Activated naive CD8-positive, alpha-beta T cell treated with anti-CD3 and anti-CD28 coated beads, Interleukin-2, amount 10 ng/mL, durations not matched to agents 7 days and 5 days (primary cell): ENCODE data around the gene S100Z. TPM values are rescaled to one million over a fixed set of nuclear protein-coding genes. Genes with fewer than 3 reads are reported as not detected.
"Not testable (repeated sequence)": the region's sequence is repeated elsewhere in the genome, so short reads cannot be mapped to it uniquely, and the experiment has no call there.

Experiments used
- ATAC-seq: fragments of 150-1000 bp; cut with Tn5 transposase; one replicate; pipeline ENCODE4 v1.10.0; 2021; ENCODE audit warnings: low read depth, moderate library complexity
- POLR2A ChIA-PET: fragments of 350-600 bp; sonication (Branson Sonifier 250); formaldehyde crosslinking; loops from one replicate; lab custom pipeline; 2021; ENCODE audit warnings: antibody characterized with exemption; lab: Charles Lee
- DNase-seq: peaks from one replicate; pipeline ENCODE4 v3.0.0; 2021
- H3K27ac Mint-ChIP-seq: one replicate; pipeline ENCODE4 v1.8.0; 2022; ENCODE audit warnings: mild to moderate bottlenecking, mixed read lengths
- H3K27me3 Mint-ChIP-seq: one replicate; pipeline ENCODE4 v1.8.0; 2022; ENCODE audit warnings: mild to moderate bottlenecking, moderate library complexity, mixed read lengths
- H3K36me3 Mint-ChIP-seq: one replicate; pipeline ENCODE4 v1.8.0; 2021; ENCODE audit warnings: mild to moderate bottlenecking, mixed read lengths
- H3K4me1 Mint-ChIP-seq: one replicate; pipeline ENCODE4 v1.8.0; 2021; ENCODE audit warnings: mixed read lengths
- H3K4me3 Mint-ChIP-seq: one replicate; pipeline ENCODE4 v1.8.0; 2022; ENCODE audit warnings: mild to moderate bottlenecking, moderate library complexity, mixed read lengths
- H3K9me3 Mint-ChIP-seq: one replicate; pipeline ENCODE4 v1.8.0; 2021; ENCODE audit warnings: mixed read lengths
- total RNA-seq, 2 experiments: library from RNA; stranded (reverse); gene quantifications; one replicate each; pipeline ENCODE4 v1.2.3, GENCODE V29; 2021

Gene S100Z
- total RNA-seq, 2 experiments from 2014 or later = 1.4 to 1.9 TPM

- Mint-ChIP-seq H3K36me3 (no peaks in the 10 kb centered on the region), H3K27ac (no peak overlapping the region), H3K9me3 (no peaks in the 10 kb centered on the region), H3K4me3 (no peak overlapping the region), H3K4me1 (peaks cover 13% of the 10 kb centered on the region), H3K27me3 (peaks cover 36% of the 10 kb centered on the region)
- POLR2A ChIA-PET = no interaction called here
- no peak for DNase-seq
- ATAC-seq = no peak
Observed at GRCh38 chr5:76816110-76816831, 33.5 kb upstream of the S100Z start.

DNA sequence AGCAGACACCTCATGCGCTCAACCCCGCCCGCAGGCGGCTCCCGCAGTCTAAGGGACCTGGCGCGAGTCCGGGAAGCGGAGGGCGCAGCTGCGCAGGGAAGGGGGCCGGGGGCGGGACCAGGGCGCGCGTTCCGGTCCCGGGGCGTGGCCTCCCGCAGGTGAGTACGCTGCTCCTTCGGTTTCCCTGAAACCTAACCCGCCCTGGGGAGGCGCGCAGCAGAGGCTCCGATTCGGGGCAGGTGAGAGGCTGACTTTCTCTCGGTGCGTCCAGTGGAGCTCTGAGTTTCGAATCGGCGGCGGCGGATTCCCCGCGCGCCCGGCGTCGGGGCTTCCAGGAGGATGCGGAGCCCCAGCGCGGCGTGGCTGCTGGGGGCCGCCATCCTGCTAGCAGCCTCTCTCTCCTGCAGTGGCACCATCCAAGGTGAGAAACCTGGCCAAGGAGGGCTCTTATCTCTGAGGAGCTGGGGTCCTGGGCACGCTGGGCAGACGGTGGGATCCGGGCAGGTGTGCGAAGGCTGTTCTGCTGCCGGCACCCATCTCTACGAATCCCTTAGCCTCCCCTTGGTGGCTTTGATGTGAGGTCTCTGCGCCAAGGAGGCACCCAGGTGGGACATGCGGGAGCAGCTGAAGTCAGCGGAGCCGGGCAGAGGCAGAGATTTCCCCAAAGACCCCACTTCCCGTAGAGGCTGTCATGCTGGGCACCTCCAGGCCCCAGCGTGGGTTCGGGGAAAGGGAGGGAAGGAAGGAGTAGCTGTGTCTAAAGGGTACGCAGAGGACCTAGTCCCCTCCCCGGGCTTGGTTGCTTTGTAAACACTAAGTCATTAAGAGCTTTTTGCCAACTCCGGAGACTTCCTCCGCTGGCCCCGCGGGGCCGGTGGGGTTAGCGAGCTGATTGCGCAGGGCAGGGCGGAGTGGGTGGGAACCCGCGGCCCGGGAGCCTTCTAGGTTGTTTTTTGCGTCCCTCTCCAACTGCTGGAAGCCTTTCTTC lies 30.7 kb upstream of the S100Z start, which contains the start of gene F2RL1:
F2RL1 (plus strand) TSS at position 187 of the 988 bp plus-strand sequence; CDS start at position 340, 153 bp downstream.
- Mint-ChIP-seq H3K4me1 (peaks cover 11% of the 10 kb centered on the region), H3K27ac (no peak within 1 kb of the TSS), H3K36me3 (peaks cover 3% of the 10 kb centered on the region), H3K4me3 (peak within 1 kb of the TSS; percentile 83), H3K9me3 (no peaks in the 10 kb centered on the region), H3K27me3 (peaks cover 36% of the 10 kb centered on the region)
- ATAC-seq (peak; percentile 66), DNase-seq (peak; percentile 61)
- POLR2A ChIA-PET = interaction anchor here (0.5 to 1.6 kb wide), 4 partner anchors 12 to 37 kb away, joined by 3 to 7 read pairs (median 4); partner anchors contain the start of gene S100Z

GRCh38 chr5:76819851-76820525 lies 29.8 kb upstream of the S100Z start:
- Mint-ChIP-seq H3K4me1 (peaks cover 10% of the 10 kb centered on the region), H3K27me3 (peaks cover 36% of the 10 kb centered on the region), H3K27ac (no peak overlapping the region), H3K36me3 (peaks cover 3% of the 10 kb centered on the region), H3K9me3 (no peaks in the 10 kb centered on the region), H3K4me3 (peak overlapping the region; percentile 83)
- POLR2A ChIA-PET = interaction anchor here (0.7 to 1.6 kb wide), 3 partner anchors 29 to 36 kb away, joined by 3 to 7 read pairs (median 4); partner anchors contain the start of gene S100Z
- peak; percentile 16 for ATAC-seq
- no peak for DNase-seq

DNA sequence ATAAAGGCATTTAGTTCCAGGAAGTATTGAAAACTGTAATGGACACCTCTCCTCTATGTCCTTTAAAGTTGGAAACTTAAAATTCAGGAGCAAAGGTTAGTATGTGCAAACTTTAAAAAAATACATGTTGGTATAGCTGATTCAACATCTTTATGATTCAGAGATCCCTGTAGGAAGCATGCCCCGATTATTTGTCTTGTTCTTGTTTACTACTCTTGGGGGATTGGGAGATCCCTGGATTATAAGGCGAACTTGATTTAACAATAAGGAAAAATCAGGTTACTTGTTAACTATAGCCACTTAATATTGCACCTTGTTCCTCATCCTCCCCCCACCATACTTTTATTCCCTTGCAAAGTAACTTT lies 29.3 kb upstream of the S100Z start:
- H3K4me3 Mint-ChIP-seq = peak overlapping the region; percentile 83
- no peak overlapping the region for H3K27ac Mint-ChIP-seq
- H3K36me3 Mint-ChIP-seq = peaks cover 3% of the 10 kb centered on the region
- peaks cover 10% of the 10 kb centered on the region for H3K4me1 Mint-ChIP-seq
- peaks cover 34% of the 10 kb centered on the region for H3K27me3 Mint-ChIP-seq
- H3K9me3 Mint-ChIP-seq = no peaks in the 10 kb centered on the region
- ATAC-seq = no peak
- DNase-seq = no peak
- POLR2A ChIA-PET = no interaction called here

DNA sequence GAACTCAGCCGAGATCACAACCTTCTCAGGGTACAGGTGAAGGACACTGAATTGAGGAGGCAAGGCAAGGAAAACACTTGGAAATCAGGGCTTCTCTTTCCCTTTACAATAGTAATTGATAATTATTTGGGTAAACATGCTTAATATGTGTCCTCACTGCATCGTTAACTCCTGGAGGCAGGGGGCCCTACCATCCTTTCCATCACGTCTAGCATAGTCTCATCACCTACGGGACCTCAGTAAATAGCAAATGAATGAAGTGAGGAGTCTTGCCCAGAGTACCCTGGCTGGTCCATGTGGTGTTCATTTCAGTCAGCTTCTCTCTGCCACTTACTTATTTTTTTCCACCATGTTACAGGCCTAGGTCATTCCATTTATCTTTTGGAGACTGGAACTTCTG lies 28.7 kb upstream of the S100Z start:
- DNase-seq = no peak
- no peaks in the 10 kb centered on the region for H3K9me3 Mint-ChIP-seq
- H3K4me1 Mint-ChIP-seq = peaks cover 10% of the 10 kb centered on the region
- no peak overlapping the region for H3K4me3 Mint-ChIP-seq
- POLR2A ChIA-PET = no interaction called here
- peaks cover 3% of the 10 kb centered on the region for H3K36me3 Mint-ChIP-seq
- no peak overlapping the region for H3K27ac Mint-ChIP-seq
- peaks cover 28% of the 10 kb centered on the region for H3K27me3 Mint-ChIP-seq
- ATAC-seq = no peak

GRCh38 chr5:76822105-76822731 lies 27.6 kb upstream of the S100Z start:
- H3K4me1 Mint-ChIP-seq, H3K4me3 Mint-ChIP-seq, H3K9me3 Mint-ChIP-seq, H3K27ac Mint-ChIP-seq, DNase-seq, POLR2A ChIA-PET, ATAC-seq, H3K36me3 Mint-ChIP-seq: not testable (repeated sequence)
- peaks cover 18% of the 10 kb centered on the region for H3K27me3 Mint-ChIP-seq

- not testable (repeated sequence) for H3K4me3 Mint-ChIP-seq, H3K4me1 Mint-ChIP-seq, H3K27ac Mint-ChIP-seq
Observed at GRCh38 chr5:76826416-76826815, 23.4 kb upstream of the S100Z start.

GRCh38 chr5:76831110-76831452 lies 18.7 kb upstream of the S100Z start:
- no peak overlapping the region for H3K4me3 Mint-ChIP-seq
- H3K27ac Mint-ChIP-seq = no peak overlapping the region
- no peaks in the 10 kb centered on the region for H3K4me1 Mint-ChIP-seq
- no peak for DNase-seq
- POLR2A ChIA-PET = no interaction called here
- peaks cover 9% of the 10 kb centered on the region for H3K36me3 Mint-ChIP-seq
- no peaks in the 10 kb centered on the region for H3K27me3 Mint-ChIP-seq
- no peaks in the 10 kb centered on the region for H3K9me3 Mint-ChIP-seq
- ATAC-seq = no peak

More at GRCh38 chr5:76826416-76826815, 23.4 kb upstream of the S100Z start:
- H3K9me3 Mint-ChIP-seq, H3K27me3 Mint-ChIP-seq, POLR2A ChIA-PET, H3K36me3 Mint-ChIP-seq, ATAC-seq, DNase-seq: not testable (repeated sequence)

DNA sequence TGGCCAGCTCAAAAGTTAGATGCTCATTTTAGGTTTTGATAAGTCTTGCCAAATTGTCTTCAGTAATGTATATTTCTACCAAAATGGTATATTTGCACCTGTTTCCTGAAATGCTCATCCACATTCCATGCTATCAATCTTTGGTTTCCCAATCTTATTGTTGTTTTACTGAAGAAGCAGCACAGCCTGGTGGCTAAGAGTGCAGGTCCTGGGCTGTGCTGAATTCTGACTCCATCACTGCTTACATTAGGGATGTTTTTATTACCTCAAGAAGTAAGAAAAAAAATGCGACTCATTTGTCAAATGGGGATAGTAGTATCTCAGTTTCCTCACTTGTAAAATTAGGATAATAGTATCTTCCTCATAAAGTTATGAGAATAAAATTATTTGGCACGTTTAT lies 13.6 kb upstream of the S100Z start:
- POLR2A ChIA-PET = no interaction called here
- no peak overlapping the region for H3K4me3 Mint-ChIP-seq
- H3K27ac Mint-ChIP-seq = no peak overlapping the region

DNA sequence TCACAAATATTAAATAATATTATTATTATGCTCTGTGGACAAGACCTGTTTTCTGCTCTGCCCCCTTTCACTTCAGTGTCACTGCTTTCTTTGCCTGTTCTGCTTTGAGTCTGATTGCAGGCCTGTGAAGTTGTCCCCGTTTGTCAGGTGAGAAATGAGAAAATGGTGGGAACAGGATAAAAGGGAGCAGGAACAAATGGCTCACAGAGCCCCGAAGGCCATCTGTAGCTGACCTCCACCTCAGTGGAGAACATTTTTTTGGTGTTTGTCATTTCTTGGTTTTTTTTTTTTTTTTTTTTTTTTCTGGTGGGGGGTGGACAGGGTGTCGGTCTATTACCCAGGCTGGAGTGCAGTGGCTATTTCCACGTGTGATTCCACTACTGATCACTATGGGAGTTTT lies 13.2 kb upstream of the S100Z start:
- no peak overlapping the region for H3K27ac Mint-ChIP-seq
- ATAC-seq (no peak), DNase-seq (no peak)
- no peaks in the 10 kb centered on the region for H3K4me1 Mint-ChIP-seq
- no peak overlapping the region for H3K4me3 Mint-ChIP-seq
- POLR2A ChIA-PET = no interaction called here
- peaks cover 2% of the 10 kb centered on the region for H3K27me3 Mint-ChIP-seq
- peaks cover 7% of the 10 kb centered on the region for H3K36me3 Mint-ChIP-seq
- H3K9me3 Mint-ChIP-seq = no peaks in the 10 kb centered on the region

More for the DNA sequence above, 13.6 kb upstream of the S100Z start:
- Mint-ChIP-seq H3K36me3 (peaks cover 7% of the 10 kb centered on the region), H3K27me3 (peaks cover 2% of the 10 kb centered on the region), H3K4me1 (no peaks in the 10 kb centered on the region), H3K9me3 (no peaks in the 10 kb centered on the region)
- ATAC-seq (no peak), DNase-seq (no peak)

- peaks cover 4% of the 10 kb centered on the region for H3K36me3 Mint-ChIP-seq
- H3K9me3 Mint-ChIP-seq = no peaks in the 10 kb centered on the region
- H3K27ac Mint-ChIP-seq = no peak overlapping the region
- H3K4me1 Mint-ChIP-seq = no peaks in the 10 kb centered on the region
- H3K27me3 Mint-ChIP-seq = peaks cover 9% of the 10 kb centered on the region
- POLR2A ChIA-PET = no interaction called here
- H3K4me3 Mint-ChIP-seq = no peak overlapping the region
- no peak for DNase-seq
- ATAC-seq = no peak
Observed at GRCh38 chr5:76838481-76839261, 11.1 kb upstream of the S100Z start.

GRCh38 chr5:76841361-76841760 lies 8.5 kb upstream of the S100Z start:
- H3K4me3 Mint-ChIP-seq = no peak overlapping the region
- peaks cover 3% of the 10 kb centered on the region for H3K36me3 Mint-ChIP-seq
- DNase-seq = no peak
- no peak overlapping the region for H3K27ac Mint-ChIP-seq
- H3K27me3 Mint-ChIP-seq = peaks cover 9% of the 10 kb centered on the region
- H3K4me1 Mint-ChIP-seq = no peaks in the 10 kb centered on the region
- ATAC-seq = no peak
- H3K9me3 Mint-ChIP-seq = no peaks in the 10 kb centered on the region
- POLR2A ChIA-PET = interaction anchor here (0.8 kb wide), 1 partner anchor 9 kb away, joined by 3 read pairs; the partner anchor contains the start of gene S100Z
